HuH-7 (cell line): ENCODE measurements around the gene CAPN2.

Source experiments
- DNase-seq: peaks from one replicate; pipeline ENCODE4 v3.0.0; 2011; ENCODE audit warnings: low spot score

The CAPN2 gene

GRCh38 chr1:223761411-223761810 is 49.1 kb downstream of the CAPN2 start:
- DNase-seq, result no peak

GRCh38 chr1:223763251-223763650 is 50.9 kb downstream of the CAPN2 start:
- no peak for DNase-seq

GRCh38 chr1:223763881-223764280 is 51.5 kb downstream of the CAPN2 start:
- DNase-seq, result no peak

- peak; percentile 80 for DNase-seq
Measured at GRCh38 chr1:223765036-223765718, 52.8 kb downstream of the CAPN2 start.

GRCh38 chr1:223765719-223766340 is 53.5 kb downstream of the CAPN2 start:
- no peak for DNase-seq

GRCh38 chr1:223770621-223771315 is 58.4 kb downstream of the CAPN2 start:
- DNase-seq, result no peak

GRCh38 chr1:223771469-223771813 is 59.1 kb downstream of the CAPN2 start:
- DNase-seq, result no peak

- DNase-seq, result no peak
Measured at GRCh38 chr1:223771814-223772770, 59.8 kb downstream of the CAPN2 start.

GRCh38 chr1:223772771-223773160 is 60.4 kb downstream of the CAPN2 start:
- no peak for DNase-seq

GRCh38 chr1:223774134-223774814 is 61.9 kb downstream of the CAPN2 start:
- DNase-seq, result no peak

GRCh38 chr1:223775054-223775453 is 62.7 kb downstream of the CAPN2 start:
- no peak for DNase-seq

GRCh38 chr1:223775711-223776074 is 63.4 kb downstream of the CAPN2 start:
- no peak for DNase-seq

- no peak for DNase-seq
Measured at GRCh38 chr1:223776075-223776814, 63.9 kb downstream of the CAPN2 start.

- DNase-seq, result no peak
Measured at GRCh38 chr1:223776826-223777454, 64.6 kb downstream of the CAPN2 start.

- no peak for DNase-seq
Measured at GRCh38 chr1:223780318-223780717, 68.0 kb downstream of the CAPN2 start.

GRCh38 chr1:223780949-223781348 is 68.6 kb downstream of the CAPN2 start:
- DNase-seq, result no peak

GRCh38 chr1:223783676-223784075 is 71.3 kb downstream of the CAPN2 start:
- no peak for DNase-seq

GRCh38 chr1:223784541-223784940 is 72.2 kb downstream of the CAPN2 start:
- DNase-seq, result no peak

GRCh38 chr1:223785808-223786207 is 73.5 kb downstream of the CAPN2 start:
- no peak for DNase-seq

GRCh38 chr1:223788746-223789415 is 76.5 kb downstream of the CAPN2 start:
- DNase-seq, result no peak
